ENCODE measurements around the gene PRDM10. TPM values are rescaled to one million over a fixed set of nuclear protein-coding genes. Genes with fewer than 3 reads are reported as not detected.
"Not testable (repeated sequence)": the region's sequence is repeated elsewhere in the genome, so short reads cannot be mapped to it uniquely, and the experiment has no call there.

PRDM10 gene
- total RNA-seq, 1 donor = 8.0 TPM

GRCh38 chr11:129955282-129955681 is 47.4 kb downstream of the PRDM10 start:
- Histone ChIP-seq H3K4me1 (ENCODE audit: insufficient read depth, low read length) (peaks cover 7% of the 10 kb centered on the region), H3K79me2 (ENCODE audit: insufficient read depth, low read length) (no peaks in the 10 kb centered on the region), H3K9me3 (ENCODE audit: low read depth, low read length) (no peaks in the 10 kb centered on the region), H3K27ac (ENCODE audit: low read depth, low read length) (no peak overlapping the region), H3K4me3 (ENCODE audit: insufficient read depth, low read length) (no peak overlapping the region), H3K4me2 (ENCODE audit: insufficient read depth, low read length) (no peak overlapping the region), H3K36me3 (ENCODE audit: insufficient read depth, low read length) (peaks cover 9% of the 10 kb centered on the region), H3K27me3 (ENCODE audit: insufficient read depth, low read length) (no peaks in the 10 kb centered on the region), H4K20me1 (ENCODE audit: insufficient read depth, low read length) (peaks cover 6% of the 10 kb centered on the region), H2AFZ (ENCODE audit: low read length) (no peak overlapping the region)
- DNase-seq (ENCODE audit: insufficient read length, low spot score, missing footprints) = no peak
- no peak for TF ChIP-seq CTCF (IDR thresholded peaks at IDR 0.05; ENCODE audit: extremely low read depth, low read depth, low read length)

- not testable (repeated sequence) for H3K36me3 ChIP-seq (ENCODE audit: insufficient read depth, low read length); DNase-seq (ENCODE audit: insufficient read length, low spot score, missing footprints); H3K4me2 ChIP-seq (ENCODE audit: insufficient read depth, low read length); H4K20me1 ChIP-seq (ENCODE audit: insufficient read depth, low read length); H3K27me3 ChIP-seq (ENCODE audit: insufficient read depth, low read length); H3K27ac ChIP-seq (ENCODE audit: low read depth, low read length); H3K79me2 ChIP-seq (ENCODE audit: insufficient read depth, low read length); H3K9me3 ChIP-seq (ENCODE audit: low read depth, low read length); H3K4me3 ChIP-seq (ENCODE audit: insufficient read depth, low read length); H3K4me1 ChIP-seq (ENCODE audit: insufficient read depth, low read length); H2AFZ ChIP-seq (ENCODE audit: low read length)
Observed at GRCh38 chr11:129954703-129955102, 47.9 kb downstream of the PRDM10 start.

GRCh38 chr11:129951866-129952262 is 50.8 kb downstream of the PRDM10 start:
- H3K9me3 ChIP-seq (ENCODE audit: low read depth, low read length) = no peaks in the 10 kb centered on the region
- no peak overlapping the region for H3K4me2 ChIP-seq (ENCODE audit: insufficient read depth, low read length)
- H3K79me2 ChIP-seq (ENCODE audit: insufficient read depth, low read length) = no peaks in the 10 kb centered on the region
- H3K4me3 ChIP-seq (ENCODE audit: insufficient read depth, low read length) = no peak overlapping the region
- no peaks in the 10 kb centered on the region for H4K20me1 ChIP-seq (ENCODE audit: insufficient read depth, low read length)
- H2AFZ ChIP-seq (ENCODE audit: low read length) = no peak overlapping the region
- H3K27me3 ChIP-seq (ENCODE audit: insufficient read depth, low read length) = no peaks in the 10 kb centered on the region
- no peak for TF ChIP-seq CTCF (IDR thresholded peaks at IDR 0.05; ENCODE audit: extremely low read depth, low read depth, low read length)
- no peak for DNase-seq (ENCODE audit: insufficient read length, low spot score, missing footprints)
- no peak overlapping the region for H3K27ac ChIP-seq (ENCODE audit: low read depth, low read length)
- no peaks in the 10 kb centered on the region for H3K4me1 ChIP-seq (ENCODE audit: insufficient read depth, low read length)
- peaks cover 9% of the 10 kb centered on the region for H3K36me3 ChIP-seq (ENCODE audit: insufficient read depth, low read length)

- no peaks in the 10 kb centered on the region for H3K9me3 ChIP-seq (ENCODE audit: low read depth, low read length)
- H4K20me1 ChIP-seq (ENCODE audit: insufficient read depth, low read length) = no peaks in the 10 kb centered on the region
- no peak overlapping the region for H3K4me2 ChIP-seq (ENCODE audit: insufficient read depth, low read length)
- no peak overlapping the region for H3K27ac ChIP-seq (ENCODE audit: low read depth, low read length)
- no peak for TF ChIP-seq CTCF (IDR thresholded peaks at IDR 0.05; ENCODE audit: extremely low read depth, low read depth, low read length)
- H3K4me3 ChIP-seq (ENCODE audit: insufficient read depth, low read length) = no peak overlapping the region
- peaks cover 6% of the 10 kb centered on the region for H3K36me3 ChIP-seq (ENCODE audit: insufficient read depth, low read length)
- no peaks in the 10 kb centered on the region for H3K4me1 ChIP-seq (ENCODE audit: insufficient read depth, low read length)
- H3K79me2 ChIP-seq (ENCODE audit: insufficient read depth, low read length) = no peaks in the 10 kb centered on the region
- H2AFZ ChIP-seq (ENCODE audit: low read length) = no peak overlapping the region
- DNase-seq (ENCODE audit: insufficient read length, low spot score, missing footprints) = no peak
- no peaks in the 10 kb centered on the region for H3K27me3 ChIP-seq (ENCODE audit: insufficient read depth, low read length)
Observed at GRCh38 chr11:129951201-129951865, 51.3 kb downstream of the PRDM10 start.
